ENCODE measurements around the gene P2RX7. TPM values are rescaled to one million over a fixed set of nuclear protein-coding genes. Genes with fewer than 3 reads are reported as not detected.

Gene P2RX7
- total RNA-seq, 5 donors from 2014 or later (not counting 1 experiment from before 2014, with no cell fraction given) = 4.6 to 11.0 (median 6.9) TPM

DNA sequence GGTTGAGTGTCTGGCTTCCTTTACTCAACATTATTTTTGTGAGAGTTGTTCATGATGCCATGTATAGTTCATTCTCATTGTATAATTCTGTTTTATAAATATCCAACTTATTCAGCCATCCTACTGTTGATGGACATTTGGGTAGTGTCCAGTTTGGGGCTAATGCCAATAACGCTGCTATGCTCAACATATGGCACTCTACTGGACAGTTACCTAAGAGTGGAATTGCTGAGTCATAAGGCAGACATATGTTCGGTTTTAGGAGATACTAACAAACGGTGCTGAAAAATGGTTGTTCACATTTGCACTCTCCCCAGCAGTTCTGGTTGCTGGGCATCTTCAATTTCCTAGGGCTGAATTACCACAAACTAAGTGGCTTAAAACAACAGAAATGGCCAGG lies 48.5 kb downstream of the P2RX7 start:
- Histone ChIP-seq H3K9me3 (no peaks in the 10 kb centered on the region), H3K27ac (ENCODE audit: low read length) (no peak overlapping the region), H3K27me3 (replicated peaks in 1 of 2; ENCODE audit: control insufficient read depth in 2 of 2, extremely low read depth in 1 of 2, insufficient read depth in 2 of 2, low read length in 1 of 2) (no peaks in the 10 kb centered on the region), H3K36me3 (ENCODE audit: control insufficient read depth in 2 of 2, extremely low read depth in 1 of 2, insufficient read depth in 1 of 2, low read length in 1 of 2) (peaks cover 0 to 26% of the 10 kb centered on the region in 2 donors), H3K4me1 (ENCODE audit: control insufficient read depth in 1 of 2, extremely low read depth in 1 of 2, insufficient read depth in 2 of 2, low read length in 2 of 2) (no peaks in the 10 kb centered on the region), H3K4me3 (ENCODE audit: control insufficient read depth in 1 of 2, extremely low read depth in 1 of 2, low read length in 1 of 2) (no peak overlapping the region)
- Mint-ChIP-seq H3K27me3 (no peaks in the 10 kb centered on the region), H3K27ac (no peak overlapping the region), H3K4me3 (no peak overlapping the region), H3K36me3 (peaks cover 11% of the 10 kb centered on the region), H3K4me1 (no peaks in the 10 kb centered on the region), H3K9me3 (no peaks in the 10 kb centered on the region)
- WGBS (ENCODE audit: insufficient coverage) = 70% methylated on average over 2 of the region's 3 CpGs
- ChIA-PET CTCF (interaction anchor here in 1 of 2 donors (0.6 to 0.7 kb wide), 2 partner anchors 121 to 555 kb away, joined by 3 to 6 read pairs; no protein-coding TSS in a partner anchor), POLR2A (interaction anchor here in 1 of 2 donors (0.7 kb wide), 1 partner anchor 235 kb away, joined by 13 read pairs; no protein-coding TSS in a partner anchor)
- DNase-seq (no peak), ATAC-seq (replicated peaks in 1 of 4) (no peak)

GRCh38 chr12:121182222-121182893 lies 49.7 kb downstream of the P2RX7 start:
- POLR2A ChIA-PET = interaction anchor here in 1 of 2 donors (0.7 kb wide), 1 partner anchor 383 kb away, joined by 3 read pairs; no protein-coding TSS in a partner anchor
- H3K27me3 Mint-ChIP-seq = no peaks in the 10 kb centered on the region
- H3K4me1 Mint-ChIP-seq = no peaks in the 10 kb centered on the region
- H3K4me3 Mint-ChIP-seq = no peak overlapping the region
- Histone ChIP-seq H3K27ac (ENCODE audit: low read length) (no peak overlapping the region), H3K4me1 (ENCODE audit: control insufficient read depth in 1 of 2, extremely low read depth in 1 of 2, insufficient read depth in 2 of 2, low read length in 2 of 2) (no peaks in the 10 kb centered on the region), H3K4me3 (ENCODE audit: control insufficient read depth in 1 of 2, extremely low read depth in 1 of 2, low read length in 1 of 2) (no peak overlapping the region), H3K36me3 (ENCODE audit: control insufficient read depth in 2 of 2, extremely low read depth in 1 of 2, insufficient read depth in 1 of 2, low read length in 1 of 2) (peaks cover 0 to 21% of the 10 kb centered on the region in 2 donors), H3K9me3 (no peaks in the 10 kb centered on the region), H3K27me3 (replicated peaks in 1 of 2; ENCODE audit: control insufficient read depth in 2 of 2, extremely low read depth in 1 of 2, insufficient read depth in 2 of 2, low read length in 1 of 2) (no peaks in the 10 kb centered on the region)
- no peak overlapping the region for H3K27ac Mint-ChIP-seq
- DNase-seq (no peak), ATAC-seq (replicated peaks in 1 of 4) (no peak)
- H3K36me3 Mint-ChIP-seq = peaks cover 7% of the 10 kb centered on the region
- WGBS (ENCODE audit: insufficient coverage) = 80% methylated on average over 1 of the region's 3 CpGs
- H3K9me3 Mint-ChIP-seq = no peaks in the 10 kb centered on the region
- CTCF ChIA-PET = no interaction called here

DNA sequence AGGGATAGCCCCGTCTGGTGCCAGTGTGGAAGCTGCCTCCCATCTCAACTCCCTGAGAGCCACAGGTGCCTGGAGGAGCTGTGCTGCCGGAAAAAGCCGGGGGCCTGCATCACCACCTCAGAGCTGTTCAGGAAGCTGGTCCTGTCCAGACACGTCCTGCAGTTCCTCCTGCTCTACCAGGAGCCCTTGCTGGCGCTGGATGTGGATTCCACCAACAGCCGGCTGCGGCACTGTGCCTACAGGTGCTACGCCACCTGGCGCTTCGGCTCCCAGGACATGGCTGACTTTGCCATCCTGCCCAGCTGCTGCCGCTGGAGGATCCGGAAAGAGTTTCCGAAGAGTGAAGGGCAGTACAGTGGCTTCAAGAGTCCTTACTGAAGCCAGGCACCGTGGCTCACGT lies 51.7 kb downstream of the P2RX7 start:
- no peaks in the 10 kb centered on the region for H3K4me1 ChIP-seq (ENCODE audit: control insufficient read depth in 1 of 2, extremely low read depth in 1 of 2, insufficient read depth in 2 of 2, low read length in 2 of 2)
- no peak overlapping the region for H3K4me3 ChIP-seq (ENCODE audit: control insufficient read depth in 1 of 2, extremely low read depth in 1 of 2, low read length in 1 of 2)
- Mint-ChIP-seq H3K27me3 (no peaks in the 10 kb centered on the region), H3K4me3 (no peak overlapping the region), H3K27ac (no peak overlapping the region), H3K9me3 (no peaks in the 10 kb centered on the region), H3K4me1 (no peaks in the 10 kb centered on the region), H3K36me3 (peaks cover 6% of the 10 kb centered on the region)
- peaks cover 0 to 14% of the 10 kb centered on the region in 2 donors for H3K36me3 ChIP-seq (ENCODE audit: control insufficient read depth in 2 of 2, extremely low read depth in 1 of 2, insufficient read depth in 1 of 2, low read length in 1 of 2)
- ChIA-PET POLR2A (no interaction called here), CTCF (no interaction called here)
- H3K9me3 ChIP-seq = no peaks in the 10 kb centered on the region
- no peak overlapping the region for H3K27ac ChIP-seq (ENCODE audit: low read length)
- H3K27me3 ChIP-seq (replicated peaks in 1 of 2; ENCODE audit: control insufficient read depth in 2 of 2, extremely low read depth in 1 of 2, insufficient read depth in 2 of 2, low read length in 1 of 2) = no peaks in the 10 kb centered on the region
- DNase-seq (no peak), ATAC-seq (replicated peaks in 1 of 4) (no peak)
- 95% methylated on average over 15 of the region's 15 CpGs for WGBS (ENCODE audit: insufficient coverage)

DNA sequence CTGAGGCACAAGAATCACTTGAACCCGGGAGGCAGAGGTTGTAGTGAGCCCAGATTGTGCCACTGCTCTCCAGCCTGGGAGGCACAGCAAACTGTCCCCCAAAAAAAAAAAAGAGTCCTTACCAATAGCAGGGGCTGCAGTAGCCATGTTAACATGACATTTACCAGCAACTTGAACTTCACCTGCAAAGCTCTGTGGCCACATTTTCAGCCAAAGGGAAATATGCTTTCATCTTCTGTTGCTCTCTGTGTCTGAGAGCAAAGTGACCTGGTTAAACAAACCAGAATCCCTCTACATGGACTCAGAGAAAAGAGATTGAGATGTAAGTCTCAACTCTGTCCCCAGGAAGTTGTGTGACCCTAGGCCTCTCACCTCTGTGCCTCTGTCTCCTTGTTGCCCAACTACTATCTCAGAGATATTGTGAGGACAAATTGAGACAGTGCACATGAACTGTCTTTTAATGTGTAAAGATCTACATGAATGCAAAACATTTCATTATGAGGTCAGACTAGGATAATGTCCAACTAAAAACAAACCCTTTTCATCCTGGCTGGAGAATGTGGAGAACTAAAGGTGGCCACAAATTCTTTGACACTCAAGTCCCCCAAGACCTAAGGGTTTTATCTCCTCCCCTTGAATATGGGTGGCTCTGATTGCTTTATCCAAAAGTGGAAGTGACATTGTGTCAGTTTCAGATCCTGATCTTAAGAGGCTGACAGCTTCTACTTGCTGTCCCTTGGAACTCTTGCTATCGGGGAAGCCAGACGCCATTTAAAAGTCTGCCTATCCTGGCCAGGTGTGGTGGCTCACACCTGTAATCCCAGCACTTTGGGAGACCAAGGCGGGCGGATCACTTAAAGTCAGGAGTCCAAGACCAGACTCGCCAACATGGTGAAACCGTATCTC lies 52.6 kb downstream of the P2RX7 start:
- ChIA-PET POLR2A (no interaction called here), CTCF (no interaction called here)
- peaks cover 6% of the 10 kb centered on the region for H3K36me3 Mint-ChIP-seq
- Histone ChIP-seq H3K9me3 (no peaks in the 10 kb centered on the region), H3K4me3 (ENCODE audit: control insufficient read depth in 1 of 2, extremely low read depth in 1 of 2, low read length in 1 of 2) (no peak overlapping the region), H3K36me3 (ENCODE audit: control insufficient read depth in 2 of 2, extremely low read depth in 1 of 2, insufficient read depth in 1 of 2, low read length in 1 of 2) (peaks cover 0 to 14% of the 10 kb centered on the region in 2 donors), H3K27me3 (replicated peaks in 1 of 2; ENCODE audit: control insufficient read depth in 2 of 2, extremely low read depth in 1 of 2, insufficient read depth in 2 of 2, low read length in 1 of 2) (no peaks in the 10 kb centered on the region), H3K4me1 (ENCODE audit: control insufficient read depth in 1 of 2, extremely low read depth in 1 of 2, insufficient read depth in 2 of 2, low read length in 2 of 2) (no peaks in the 10 kb centered on the region), H3K27ac (ENCODE audit: low read length) (no peak overlapping the region)
- no peak overlapping the region for H3K4me3 Mint-ChIP-seq
- H3K4me1 Mint-ChIP-seq = no peaks in the 10 kb centered on the region
- DNase-seq (no peak), ATAC-seq (replicated peaks in 1 of 4) (no peak)
- no peaks in the 10 kb centered on the region for H3K9me3 Mint-ChIP-seq
- H3K27ac Mint-ChIP-seq = no peak overlapping the region
- no peaks in the 10 kb centered on the region for H3K27me3 Mint-ChIP-seq
- WGBS (ENCODE audit: insufficient coverage) = 96% methylated on average over 3 of the region's 7 CpGs

DNA sequence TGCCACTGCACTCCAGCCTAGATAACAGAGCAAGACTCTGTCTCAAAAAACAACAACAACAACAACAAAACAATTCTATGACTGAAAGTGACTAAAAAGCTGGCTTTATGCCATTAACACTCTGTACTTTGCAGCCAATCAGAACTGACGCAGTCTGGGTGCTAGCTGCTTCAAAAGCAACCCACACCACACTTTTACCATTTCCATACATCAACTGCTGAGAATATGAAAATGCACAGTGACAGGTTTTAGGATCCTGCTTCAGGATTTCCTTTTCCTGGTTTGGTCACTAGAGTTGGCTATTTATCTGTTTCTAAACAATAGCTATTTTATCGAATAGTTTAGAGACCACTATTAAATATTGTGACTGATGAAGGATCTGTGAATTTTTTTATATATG lies 54.1 kb downstream of the P2RX7 start:
- CTCF ChIA-PET = interaction anchor here in 1 of 2 donors (0.6 kb wide), 1 partner anchor 173 kb away, joined by 3 read pairs; no protein-coding TSS in a partner anchor
- H3K4me1 ChIP-seq (ENCODE audit: control insufficient read depth in 1 of 2, extremely low read depth in 1 of 2, insufficient read depth in 2 of 2, low read length in 2 of 2) = no peaks in the 10 kb centered on the region
- H3K27me3 ChIP-seq (replicated peaks in 1 of 2; ENCODE audit: control insufficient read depth in 2 of 2, extremely low read depth in 1 of 2, insufficient read depth in 2 of 2, low read length in 1 of 2) = no peaks in the 10 kb centered on the region
- DNase-seq = no peak
- no peak overlapping the region for H3K27ac ChIP-seq (ENCODE audit: low read length)
- peaks cover 6% of the 10 kb centered on the region for H3K36me3 Mint-ChIP-seq
- no peak overlapping the region for H3K4me3 ChIP-seq (ENCODE audit: control insufficient read depth in 1 of 2, extremely low read depth in 1 of 2, low read length in 1 of 2)
- H3K27me3 Mint-ChIP-seq = no peaks in the 10 kb centered on the region
- peaks cover 0 to 9% of the 10 kb centered on the region in 2 donors for H3K36me3 ChIP-seq (ENCODE audit: control insufficient read depth in 2 of 2, extremely low read depth in 1 of 2, insufficient read depth in 1 of 2, low read length in 1 of 2)
- H3K4me3 Mint-ChIP-seq = no peak overlapping the region
- WGBS (ENCODE audit: insufficient coverage) = no CpG with 5 or more reads among the region's 2 CpGs
- H3K27ac Mint-ChIP-seq = no peak overlapping the region
- no peaks in the 10 kb centered on the region for H3K4me1 Mint-ChIP-seq
- ATAC-seq (replicated peaks in 1 of 4) = no peak
- H3K9me3 ChIP-seq = no peaks in the 10 kb centered on the region
- POLR2A ChIA-PET = no interaction called here
- no peaks in the 10 kb centered on the region for H3K9me3 Mint-ChIP-seq

GRCh38 chr12:121187501-121187900 lies 54.8 kb downstream of the P2RX7 start:
- 100% methylated on average over 1 of the region's 7 CpGs for WGBS (ENCODE audit: insufficient coverage)
- H3K4me3 ChIP-seq (ENCODE audit: control insufficient read depth in 1 of 2, extremely low read depth in 1 of 2, low read length in 1 of 2) = no peak overlapping the region
- H3K36me3 ChIP-seq (ENCODE audit: control insufficient read depth in 2 of 2, extremely low read depth in 1 of 2, insufficient read depth in 1 of 2, low read length in 1 of 2) = peaks cover 0 to 7% of the 10 kb centered on the region in 2 donors
- H3K9me3 Mint-ChIP-seq = no peaks in the 10 kb centered on the region
- no peaks in the 10 kb centered on the region for H3K27me3 Mint-ChIP-seq
- no peak overlapping the region for H3K4me3 Mint-ChIP-seq
- no peaks in the 10 kb centered on the region for H3K27me3 ChIP-seq (replicated peaks in 1 of 2; ENCODE audit: control insufficient read depth in 2 of 2, extremely low read depth in 1 of 2, insufficient read depth in 2 of 2, low read length in 1 of 2)
- ATAC-seq (replicated peaks in 1 of 4) (no peak), DNase-seq (no peak)
- no peaks in the 10 kb centered on the region for H3K4me1 ChIP-seq (ENCODE audit: control insufficient read depth in 1 of 2, extremely low read depth in 1 of 2, insufficient read depth in 2 of 2, low read length in 2 of 2)
- H3K4me1 Mint-ChIP-seq = no peaks in the 10 kb centered on the region
- ChIA-PET POLR2A (no interaction called here), CTCF (interaction anchor here in 1 of 2 donors (0.6 kb wide), 1 partner anchor 528 kb away, joined by 3 read pairs; no protein-coding TSS in a partner anchor)
- no peak overlapping the region for H3K27ac ChIP-seq (ENCODE audit: low read length)
- H3K9me3 ChIP-seq = no peaks in the 10 kb centered on the region
- no peak overlapping the region for H3K27ac Mint-ChIP-seq
- no peaks in the 10 kb centered on the region for H3K36me3 Mint-ChIP-seq
